Stomach (tissue), 9 donors: ENCODE results near the gene ATG7. TPM values are rescaled to one million over a fixed set of nuclear protein-coding genes. Genes with fewer than 3 reads are reported as not detected.
"Not testable (repeated sequence)": the region's sequence is repeated elsewhere in the genome, so short reads cannot be mapped to it uniquely, and the experiment has no call there.

Experiments used
- DNase-seq, 2 donors: peaks; one replicate each; pipeline versions ENCODE4 v3.0.0 to v3.0.0-alpha.2; 2013 to 2019
- H3K27ac ChIP-seq, 5 donors: fragments of 200-600 bp in 4 of 5; sonication (generic) in 4 of 5; one replicate each; pipeline ENCODE4 v1.5.1; 2013 to 2019; ENCODE audit warnings: mild to moderate bottlenecking in 1 of 5, moderate library complexity in 1 of 5
- H3K27me3 ChIP-seq, 3 donors: fragments of 200-600 bp; sonication (generic); one replicate each; pipeline ENCODE4 v1.5.1; 2017 to 2019; ENCODE audit warnings: mixed run types in 1 of 3
- H3K36me3 ChIP-seq, 4 donors: fragments of 200-600 bp; sonication (generic); 1 replicate in 3 of 4; 2 replicates in 1 of 4; pipeline ENCODE4 v1.5.1; 2016 to 2019
- H3K4me1 ChIP-seq, 4 donors: fragments of 200-600 bp; sonication (generic); one replicate each; pipeline ENCODE4 v1.5.1; 2016 to 2019
- H3K4me3 ChIP-seq, 4 donors: fragments of 200-600 bp; sonication (generic) in 3 of 4; one replicate each; pipeline ENCODE4 v1.5.1; 2016 to 2019; ENCODE audit warnings: mild to moderate bottlenecking in 1 of 4
- H3K9me3 ChIP-seq, 4 donors: fragments of 200-600 bp; sonication (generic); one replicate each; pipeline ENCODE4 v1.5.1; 2016 to 2019
- CTCF ChIP-seq, 7 experiments: fragments of 450-650 bp in 4 of 7; fragments of 200-600 bp in 3 of 7; sonication (generic) in 3 of 7; IDR thresholded peaks; one replicate each; pipeline ENCODE4 v1.5.1; 2016 to 2019; ENCODE audit warnings: antibody characterized with exemption in 7 of 7, control low read depth in 2 of 7, mild to moderate bottlenecking in 1 of 7
- EP300 ChIP-seq: sonication (generic); formaldehyde crosslinking; IDR thresholded peaks from one replicate; pipeline ENCODE4 v1.6.1; 2017; ENCODE audit warnings: antibody characterized with exemption
- POLR2A ChIP-seq, 4 donors: fragments of 450-650 bp; IDR thresholded peaks; one replicate each; pipeline ENCODE4 v1.6.1; 2016; ENCODE audit warnings: antibody characterized with exemption in 4 of 4, control low read depth in 2 of 4, mild to moderate bottlenecking in 1 of 4, moderate library complexity in 1 of 4
- POLR2AphosphoS5 ChIP-seq, 3 donors: sonication (generic); formaldehyde crosslinking; IDR thresholded peaks; one replicate each; pipeline ENCODE4 v1.6.1; 2016; ENCODE audit warnings: antibody characterized with exemption in 3 of 3
- WGBS, 5 donors: extraction: QIAGEN DNeasy Blood & Tissue Kit in 3 of 5; methylation state at CpG; one replicate each; pipeline versions ENCODE4 v1.1.5 to v1.1.7; 2013 to 2018; 5-methylcytosine and 5-hydroxymethylcytosine counted together
- intact Hi-C: fragments of 100-400 bp; cut with DNase I; formaldehyde crosslinking; loops from one replicate; pipeline ENCODE4 v1.15.1; 2023; ENCODE audit warnings: low total_unique reads
- polyA plus RNA-seq, 3 donors: library from polyadenylated mRNA; stranded (reverse); fragments of 200-250 nt; gene quantifications; one replicate each; pipeline ENCODE4 v1.2.3, GENCODE V29; 2013
- total RNA-seq, 5 donors: library from RNA; depleted of rRNA; stranded (reverse); fragments of >200 nt; gene quantifications; one replicate each; pipeline versions ENCODE4 v1.1.0 to v1.2.3, GENCODE V29; 2014 to 2016
- donor health status: healthy with polysubstance abuse.
- donor health status: Bipolar disorder and iron deficiency.
- donor health status: healthy.

ATG7 gene
- total and polyA plus RNA-seq, 8 donors: 6.8 to 167 (median 15.1) TPM

GRCh38 chr3:11407644-11408043 is 135.4 kb downstream of the ATG7 start:
- Histone ChIP-seq H3K36me3 (peaks cover 4 to 34% (median 30%) of the 10 kb centered on the region in 4 donors), H3K4me3 (no peak overlapping the region), H3K27me3 (no peaks in the 10 kb centered on the region), H3K27ac (no peak overlapping the region), H3K9me3 (peaks cover 0 to 21% (median 15%) of the 10 kb centered on the region in 4 donors), H3K4me1 (no peaks in the 10 kb centered on the region)
- intact Hi-C loops: no loop called here
- WGBS, 5 donors: 86 to 100% (median 90%) methylated on average over 1 of the region's 1 CpG
- no peak for DNase-seq
- TF ChIP-seq POLR2A (IDR thresholded peaks at IDR 0.05) (no peak), EP300 (no peak), POLR2AphosphoS5 (IDR thresholded peaks at IDR 0.05) (no peak), CTCF (IDR thresholded peaks at IDR 0.05) (no peak)

GRCh38 chr3:11408324-11408859 is 136.2 kb downstream of the ATG7 start:
- 93 to 99% (median 98%) methylated on average over 4 of the region's 4 CpGs for WGBS, 5 donors
- H3K4me3 ChIP-seq, H3K27ac ChIP-seq, intact Hi-C loops, H3K4me1 ChIP-seq, DNase-seq, H3K27me3 ChIP-seq: not testable (repeated sequence)
- Histone ChIP-seq H3K36me3 (peaks cover 4 to 34% (median 30%) of the 10 kb centered on the region in 4 donors), H3K9me3 (peaks cover 0 to 21% (median 15%) of the 10 kb centered on the region in 4 donors)

- peaks cover 0 to 31% (median 22%) of the 10 kb centered on the region in 4 donors for H3K9me3 ChIP-seq
- H3K4me1 ChIP-seq: no peaks in the 10 kb centered on the region
- TF ChIP-seq CTCF (IDR thresholded peaks at IDR 0.05): no peak
- no peak for TF ChIP-seq EP300
- no peak overlapping the region for H3K4me3 ChIP-seq
- peaks cover 4 to 33% (median 29%) of the 10 kb centered on the region in 4 donors for H3K36me3 ChIP-seq
- no peak overlapping the region for H3K27ac ChIP-seq
- no peak for DNase-seq
- intact Hi-C loops: no loop called here
- no peaks in the 10 kb centered on the region for H3K27me3 ChIP-seq
These were observed 138.4 kb downstream of the ATG7 start for GRCh38 chr3:11410564-11410963.

- no peak for DNase-seq
- H3K27ac ChIP-seq: no peak overlapping the region
- H3K4me1 ChIP-seq: no peaks in the 10 kb centered on the region
- H3K27me3 ChIP-seq: no peaks in the 10 kb centered on the region
- TF ChIP-seq CTCF (IDR thresholded peaks at IDR 0.05) (no peak), EP300 (no peak), POLR2AphosphoS5 (IDR thresholded peaks at IDR 0.05) (no peak), POLR2A (IDR thresholded peaks at IDR 0.05) (no peak)
- intact Hi-C loops: no loop called here
- no peak overlapping the region for H3K4me3 ChIP-seq
- H3K36me3 ChIP-seq: peaks cover 4 to 19% (median 16%) of the 10 kb centered on the region in 4 donors
- H3K9me3 ChIP-seq: peaks cover 0 to 31% (median 22%) of the 10 kb centered on the region in 4 donors
These were observed 139.8 kb downstream of the ATG7 start for GRCh38 chr3:11411956-11412355.

GRCh38 chr3:11413071-11413470 is 140.9 kb downstream of the ATG7 start:
- H3K27me3 ChIP-seq: no peaks in the 10 kb centered on the region
- H3K36me3 ChIP-seq: peaks cover 0 to 8% (median 7%) of the 10 kb centered on the region in 4 donors
- TF ChIP-seq CTCF (IDR thresholded peaks at IDR 0.05): no peak
- TF ChIP-seq EP300: no peak
- no peak for TF ChIP-seq POLR2AphosphoS5 (IDR thresholded peaks at IDR 0.05)
- no peak for TF ChIP-seq POLR2A (IDR thresholded peaks at IDR 0.05)
- H3K4me3 ChIP-seq: no peak overlapping the region
- H3K9me3 ChIP-seq: peaks cover 0 to 20% (median 13%) of the 10 kb centered on the region in 4 donors
- intact Hi-C loops: no loop called here
- no peak for DNase-seq
- WGBS, 5 donors: 74 to 85% (median 79%) methylated on average over 4 of the region's 4 CpGs
- no peak overlapping the region for H3K27ac ChIP-seq
- no peaks in the 10 kb centered on the region for H3K4me1 ChIP-seq
